ENCODE results near the gene BMP2K. TPM values are rescaled to one million over a fixed set of nuclear protein-coding genes. Genes with fewer than 3 reads are reported as not detected.

BMP2K gene
- total RNA-seq, 1 donor from 2014 or later: 45.6 TPM

DNA sequence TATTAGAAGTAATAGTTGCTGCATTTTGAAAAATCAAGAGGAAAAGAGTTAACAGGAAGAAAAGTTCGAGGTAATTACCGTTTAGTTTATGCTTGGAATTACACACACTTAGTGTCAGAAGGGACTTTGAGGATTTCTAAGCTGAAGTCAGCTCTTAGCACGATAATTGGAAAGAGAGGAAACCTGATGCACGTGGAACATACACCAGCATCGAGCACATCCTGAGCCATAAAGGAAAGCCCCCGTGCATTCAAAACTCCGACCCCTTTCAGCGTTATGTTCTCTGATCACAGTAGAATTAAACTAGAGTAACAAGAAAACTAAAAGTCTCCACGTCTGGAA is 163.5 kb downstream of the BMP2K start:
- no peak for DNase-seq
- intact Hi-C loops (cut with DNase I): no loop called here
- peak overlapping the region; percentile 68 for H3K4me3 ChIP-seq
- no peaks in the 10 kb centered on the region for H3K36me3 ChIP-seq
- peaks cover 14% of the 10 kb centered on the region for H3K4me1 ChIP-seq
- no peaks in the 10 kb centered on the region for H3K9me3 ChIP-seq
- peak overlapping the region; percentile 32 for H3K27ac ChIP-seq
- TF ChIP-seq, protein P1, sequence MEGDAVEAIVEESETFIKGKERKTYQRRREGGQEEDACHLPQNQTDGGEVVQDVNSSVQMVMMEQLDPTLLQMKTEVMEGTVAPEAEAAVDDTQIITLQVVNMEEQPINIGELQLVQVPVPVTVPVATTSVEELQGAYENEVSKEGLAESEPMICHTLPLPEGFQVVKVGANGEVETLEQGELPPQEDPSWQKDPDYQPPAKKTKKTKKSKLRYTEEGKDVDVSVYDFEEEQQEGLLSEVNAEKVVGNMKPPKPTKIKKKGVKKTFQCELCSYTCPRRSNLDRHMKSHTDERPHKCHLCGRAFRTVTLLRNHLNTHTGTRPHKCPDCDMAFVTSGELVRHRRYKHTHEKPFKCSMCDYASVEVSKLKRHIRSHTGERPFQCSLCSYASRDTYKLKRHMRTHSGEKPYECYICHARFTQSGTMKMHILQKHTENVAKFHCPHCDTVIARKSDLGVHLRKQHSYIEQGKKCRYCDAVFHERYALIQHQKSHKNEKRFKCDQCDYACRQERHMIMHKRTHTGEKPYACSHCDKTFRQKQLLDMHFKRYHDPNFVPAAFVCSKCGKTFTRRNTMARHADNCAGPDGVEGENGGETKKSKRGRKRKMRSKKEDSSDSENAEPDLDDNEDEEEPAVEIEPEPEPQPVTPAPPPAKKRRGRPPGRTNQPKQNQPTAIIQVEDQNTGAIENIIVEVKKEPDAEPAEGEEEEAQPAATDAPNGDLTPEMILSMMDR (IDR thresholded peaks at IDR 0.05): no peak
- H3K27me3 ChIP-seq: no peaks in the 10 kb centered on the region
- no peak for ATAC-seq

DNA sequence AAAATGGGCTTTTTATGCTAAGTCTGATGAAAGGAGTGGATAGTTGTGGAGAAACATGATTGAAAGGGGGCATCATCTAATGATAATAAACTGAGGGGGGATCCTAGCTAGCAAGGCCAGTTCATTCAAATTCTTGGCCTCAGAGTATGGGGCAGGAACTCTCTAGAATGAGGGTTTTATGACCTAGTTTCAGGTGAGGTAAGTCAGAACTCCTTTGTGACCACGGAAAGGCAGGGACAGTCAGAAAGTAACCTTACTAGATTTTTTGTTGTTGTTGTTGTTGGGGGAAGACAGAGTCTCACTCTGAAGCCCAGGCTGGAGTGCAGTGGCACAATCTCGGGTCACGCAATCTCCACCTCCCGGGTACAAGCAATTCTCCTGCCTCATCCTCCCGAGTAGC is 164.6 kb downstream of the BMP2K start:
- TF ChIP-seq, protein P1 (IDR thresholded peaks at IDR 0.05): no peak
- intact Hi-C loops (cut with DNase I): no loop called here
- Histone ChIP-seq H3K36me3 (no peaks in the 10 kb centered on the region), H3K27ac (no peak overlapping the region), H3K27me3 (no peaks in the 10 kb centered on the region), H3K9me3 (no peaks in the 10 kb centered on the region), H3K4me3 (no peak overlapping the region), H3K4me1 (peaks cover 14% of the 10 kb centered on the region)
- DNase-seq: no peak
- ATAC-seq: no peak

- intact Hi-C loops (cut with DNase I): no loop called here
- TF ChIP-seq, protein P1 (IDR thresholded peaks at IDR 0.05): no peak
- H3K27ac ChIP-seq: no peak overlapping the region
- DNase-seq: no peak
- H3K4me3 ChIP-seq: no peak overlapping the region
- ATAC-seq: no peak
- no peaks in the 10 kb centered on the region for H3K27me3 ChIP-seq
- H3K36me3 ChIP-seq: no peaks in the 10 kb centered on the region
- peaks cover 8% of the 10 kb centered on the region for H3K4me1 ChIP-seq
- H3K9me3 ChIP-seq: no peaks in the 10 kb centered on the region
Measured at GRCh38 chr4:78944381-78944780, 168.2 kb downstream of the BMP2K start.

DNA sequence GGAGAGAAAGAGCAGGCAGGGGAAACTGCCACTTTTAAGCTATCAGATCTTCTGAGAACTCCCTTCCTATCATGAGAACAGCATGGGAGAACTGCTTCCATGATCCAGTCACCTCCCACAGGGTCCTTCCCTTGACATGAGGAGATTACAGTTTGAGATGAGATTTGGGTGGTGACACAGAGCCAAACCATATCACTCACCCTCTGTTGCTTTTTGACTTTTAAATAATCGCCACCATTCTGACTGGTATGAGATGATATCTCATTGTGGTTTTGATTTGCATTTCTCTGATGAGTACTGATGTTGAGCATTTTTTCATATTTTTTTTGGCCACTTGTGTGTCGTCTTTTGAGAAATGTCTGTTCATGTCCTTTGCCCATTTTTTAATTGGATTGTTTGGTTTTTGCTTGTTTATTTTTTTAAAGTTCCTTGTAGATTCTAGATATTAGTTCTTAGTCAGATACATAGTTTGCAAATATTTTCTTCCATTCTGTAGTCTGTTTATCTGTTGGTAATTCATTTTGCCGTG is 169.6 kb downstream of the BMP2K start:
- Histone ChIP-seq H3K9me3 (no peaks in the 10 kb centered on the region), H3K4me3 (no peak overlapping the region), H3K27ac (no peak overlapping the region), H3K27me3 (no peaks in the 10 kb centered on the region), H3K4me1 (no peaks in the 10 kb centered on the region), H3K36me3 (no peaks in the 10 kb centered on the region)
- TF ChIP-seq, protein P1 (IDR thresholded peaks at IDR 0.05): no peak
- no peak for DNase-seq
- no peak for ATAC-seq
- intact Hi-C loops (cut with DNase I): no loop called here

- Histone ChIP-seq H3K4me3 (no peak overlapping the region), H3K36me3 (no peaks in the 10 kb centered on the region), H3K27me3 (no peaks in the 10 kb centered on the region), H3K9me3 (no peaks in the 10 kb centered on the region), H3K27ac (no peak overlapping the region), H3K4me1 (no peaks in the 10 kb centered on the region)
- DNase-seq (no peak), ATAC-seq (no peak)
- intact Hi-C loops (cut with DNase I): no loop called here
- TF ChIP-seq, protein P1 (IDR thresholded peaks at IDR 0.05): no peak
Measured at GRCh38 chr4:78949735-78950134, 173.6 kb downstream of the BMP2K start.

DNA sequence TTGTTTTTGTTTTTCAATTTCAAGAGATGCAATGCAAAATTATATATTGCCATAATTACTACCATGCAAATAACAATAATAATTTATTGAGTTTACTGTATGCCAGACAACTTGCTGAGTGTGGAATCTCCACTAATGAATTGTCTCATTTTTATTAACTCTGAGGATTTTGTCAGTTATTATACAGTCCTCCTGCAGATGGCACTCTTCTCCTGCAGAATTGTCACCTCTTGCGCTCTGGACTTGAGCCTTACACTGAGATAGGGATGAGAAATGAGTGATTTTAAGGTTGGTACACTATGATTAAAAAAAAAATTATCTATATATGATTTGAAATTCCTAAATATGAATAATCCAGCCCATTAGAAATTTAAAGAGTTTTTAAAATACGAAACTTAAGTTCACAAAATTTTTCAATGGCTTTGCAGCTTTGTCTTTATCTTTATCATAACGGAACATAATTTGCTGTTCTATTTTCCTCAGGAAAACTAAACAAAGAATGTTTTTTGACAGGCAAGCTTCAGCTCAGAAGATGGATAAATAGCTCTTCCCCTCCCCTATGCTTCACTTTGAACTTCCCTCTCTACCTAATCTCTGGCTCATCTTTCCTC is 175.8 kb downstream of the BMP2K start:
- DNase-seq: no peak
- Histone ChIP-seq H3K36me3 (no peaks in the 10 kb centered on the region), H3K27ac (no peak overlapping the region), H3K27me3 (no peaks in the 10 kb centered on the region), H3K4me1 (no peaks in the 10 kb centered on the region), H3K9me3 (no peaks in the 10 kb centered on the region), H3K4me3 (no peak overlapping the region)
- intact Hi-C loops (cut with DNase I): no loop called here
- TF ChIP-seq, protein P1 (IDR thresholded peaks at IDR 0.05): peak; percentile 78
- ATAC-seq: peak; percentile 90
